ENCODE data around the gene OMP.
"Not testable (repeated sequence)": the region's sequence is repeated elsewhere in the genome, so short reads cannot be mapped to it uniquely, and the experiment has no call there.

The OMP gene

GRCh38 chr11:77057938-77058474 lies 44.6 kb upstream of the OMP start:
- TF ChIP-seq CTCF (IDR thresholded peaks at IDR 0.05) = no peak
- Histone ChIP-seq H3K27ac (no peak overlapping the region), H3K4me3 (no peak overlapping the region)
- DNase-seq (ENCODE audit: low spot score) = no peak

- TF ChIP-seq CTCF (IDR thresholded peaks at IDR 0.05) = no peak
- Histone ChIP-seq H3K27ac (no peak overlapping the region), H3K4me3 (no peak overlapping the region)
- no peak for DNase-seq (ENCODE audit: low spot score)
Measured at GRCh38 chr11:77058900-77059299, 43.7 kb upstream of the OMP start.

- DNase-seq (ENCODE audit: low spot score) = no peak
- no peak for TF ChIP-seq CTCF (IDR thresholded peaks at IDR 0.05)
- H3K27ac ChIP-seq = no peak overlapping the region
- no peak overlapping the region for H3K4me3 ChIP-seq
Measured at GRCh38 chr11:77059806-77060205, 42.8 kb upstream of the OMP start.

GRCh38 chr11:77060234-77060633 lies 42.4 kb upstream of the OMP start:
- DNase-seq (ENCODE audit: low spot score) = no peak
- no peak overlapping the region for H3K27ac ChIP-seq
- no peak overlapping the region for H3K4me3 ChIP-seq
- TF ChIP-seq CTCF (IDR thresholded peaks at IDR 0.05) = no peak

GRCh38 chr11:77061258-77061657 lies 41.4 kb upstream of the OMP start:
- H3K27ac ChIP-seq; DNase-seq (ENCODE audit: low spot score); H3K4me3 ChIP-seq: not testable (repeated sequence)

- no peak for TF ChIP-seq CTCF (IDR thresholded peaks at IDR 0.05)
Measured at GRCh38 chr11:77062924-77063323, 39.7 kb upstream of the OMP start.

GRCh38 chr11:77063407-77063806 lies 39.2 kb upstream of the OMP start:
- H3K4me3 ChIP-seq = no peak overlapping the region
- no peak for DNase-seq (ENCODE audit: low spot score)
- no peak for TF ChIP-seq CTCF (IDR thresholded peaks at IDR 0.05)
- H3K27ac ChIP-seq = no peak overlapping the region

More at GRCh38 chr11:77062924-77063323, 39.7 kb upstream of the OMP start:
- no peak overlapping the region for H3K4me3 ChIP-seq
- H3K27ac ChIP-seq = no peak overlapping the region
- DNase-seq (ENCODE audit: low spot score) = no peak

GRCh38 chr11:77063861-77064260 lies 38.8 kb upstream of the OMP start:
- Histone ChIP-seq H3K27ac (no peak overlapping the region), H3K4me3 (no peak overlapping the region)
- DNase-seq (ENCODE audit: low spot score) = no peak
- TF ChIP-seq CTCF (IDR thresholded peaks at IDR 0.05) = no peak
